Rectal smooth muscle tissue (tissue), 1 donor: ENCODE measurements around the gene LRRC56.
"Not testable (repeated sequence)": the region's sequence is repeated elsewhere in the genome, so short reads cannot be mapped to it uniquely, and the experiment has no call there.

Experiments used
- H3K27ac ChIP-seq: one replicate; pipeline ENCODE4 v1.7.0; 2013; ENCODE audit warnings: low read depth, low read length, inconsistent platforms
- H3K27me3 ChIP-seq: one replicate; pipeline ENCODE4 v1.7.0; 2013; ENCODE audit warnings: low read length; ENCODE audit not compliant: control insufficient read depth, insufficient read depth
- H3K36me3 ChIP-seq: one replicate; pipeline ENCODE4 v1.7.0; 2013; ENCODE audit warnings: low read length; ENCODE audit not compliant: control insufficient read depth, insufficient read depth
- H3K4me1 ChIP-seq: one replicate; pipeline ENCODE4 v1.7.0; 2013; ENCODE audit warnings: low read length; ENCODE audit not compliant: control insufficient read depth, insufficient read depth
- H3K4me3 ChIP-seq: one replicate; pipeline ENCODE4 v1.7.0; 2013; ENCODE audit warnings: low read length
- H3K9ac ChIP-seq: one replicate; pipeline ENCODE4 v1.7.0; 2013; ENCODE audit warnings: low read length

The LRRC56 gene

GRCh38 chr11:563066-563811 is 25.9 kb downstream of the LRRC56 start:
- Histone ChIP-seq H3K27ac (no peak overlapping the region), H3K4me3 (no peak overlapping the region), H3K4me1 (peaks cover 2% of the 10 kb centered on the region), H3K27me3 (no peaks in the 10 kb centered on the region), H3K9ac (no peak overlapping the region), H3K36me3 (no peaks in the 10 kb centered on the region)

GRCh38 chr11:563812-564578 is 26.7 kb downstream of the LRRC56 start:
- no peaks in the 10 kb centered on the region for H3K36me3 ChIP-seq
- no peaks in the 10 kb centered on the region for H3K27me3 ChIP-seq
- H3K9ac ChIP-seq, result no peak overlapping the region
- H3K4me3 ChIP-seq, result no peak overlapping the region
- no peak overlapping the region for H3K27ac ChIP-seq
- H3K4me1 ChIP-seq, result peaks cover 3% of the 10 kb centered on the region

- no peaks in the 10 kb centered on the region for H3K27me3 ChIP-seq
- peaks cover 2% of the 10 kb centered on the region for H3K4me1 ChIP-seq
- H3K36me3 ChIP-seq, result no peaks in the 10 kb centered on the region
- H3K27ac ChIP-seq, result no peak overlapping the region
- no peak overlapping the region for H3K4me3 ChIP-seq
- H3K9ac ChIP-seq, result no peak overlapping the region
Measured at GRCh38 chr11:565921-566509, 28.7 kb downstream of the LRRC56 start.

GRCh38 chr11:567011-567628 is 29.8 kb downstream of the LRRC56 start:
- no peaks in the 10 kb centered on the region for H3K27me3 ChIP-seq
- H3K4me3 ChIP-seq, result peak overlapping the region; percentile 62
- peaks cover 2% of the 10 kb centered on the region for H3K4me1 ChIP-seq
- no peak overlapping the region for H3K27ac ChIP-seq
- no peak overlapping the region for H3K9ac ChIP-seq
- no peaks in the 10 kb centered on the region for H3K36me3 ChIP-seq

GRCh38 chr11:567629-568292 is 30.4 kb downstream of the LRRC56 start:
- H3K27me3 ChIP-seq, result no peaks in the 10 kb centered on the region
- no peaks in the 10 kb centered on the region for H3K36me3 ChIP-seq
- H3K4me1 ChIP-seq, result peaks cover 2% of the 10 kb centered on the region
- no peak overlapping the region for H3K27ac ChIP-seq
- peak overlapping the region; percentile 62 for H3K4me3 ChIP-seq
- peak overlapping the region; percentile 62 for H3K9ac ChIP-seq

- Histone ChIP-seq H3K4me1 (peaks cover 2% of the 10 kb centered on the region), H3K4me3 (peak overlapping the region; percentile 70), H3K36me3 (no peaks in the 10 kb centered on the region), H3K27ac (no peak overlapping the region), H3K9ac (peak overlapping the region; percentile 90), H3K27me3 (peaks cover 2% of the 10 kb centered on the region)
Measured at GRCh38 chr11:568306-569157, 31.2 kb downstream of the LRRC56 start.

GRCh38 chr11:569158-569885 is 32.0 kb downstream of the LRRC56 start:
- H3K27ac ChIP-seq, result no peak overlapping the region
- H3K27me3 ChIP-seq, result peaks cover 2% of the 10 kb centered on the region
- peak overlapping the region; percentile 70 for H3K4me3 ChIP-seq
- peak overlapping the region; percentile 90 for H3K9ac ChIP-seq
- H3K36me3 ChIP-seq, result no peaks in the 10 kb centered on the region
- peaks cover 2% of the 10 kb centered on the region for H3K4me1 ChIP-seq

GRCh38 chr11:571802-572185 is 34.5 kb downstream of the LRRC56 start:
- H3K4me1 ChIP-seq, result peaks cover 2% of the 10 kb centered on the region
- H3K36me3 ChIP-seq, result no peaks in the 10 kb centered on the region
- H3K4me3 ChIP-seq, result no peak overlapping the region
- H3K27me3 ChIP-seq, result peaks cover 2% of the 10 kb centered on the region
- H3K9ac ChIP-seq, result no peak overlapping the region
- H3K27ac ChIP-seq, result no peak overlapping the region

GRCh38 chr11:573146-573759 is 35.9 kb downstream of the LRRC56 start:
- Histone ChIP-seq H3K27ac (no peak overlapping the region), H3K9ac (no peak overlapping the region), H3K27me3 (peaks cover 2% of the 10 kb centered on the region)

GRCh38 chr11:574031-574570 is 36.8 kb downstream of the LRRC56 start:
- H3K4me3 ChIP-seq, H3K4me1 ChIP-seq, H3K27me3 ChIP-seq, H3K27ac ChIP-seq, H3K9ac ChIP-seq, H3K36me3 ChIP-seq: not testable (repeated sequence)

More at GRCh38 chr11:573146-573759, 35.9 kb downstream of the LRRC56 start:
- Histone ChIP-seq H3K4me1 (peaks cover 11% of the 10 kb centered on the region), H3K4me3 (no peak overlapping the region), H3K36me3 (no peaks in the 10 kb centered on the region)
